GM12864 (cell line): ENCODE measurements around the gene FSTL4.

Experiments
- DNase-seq: peaks from one replicate; pipeline ENCODE4 v3.0.0-alpha.2; 2011; ENCODE audit warnings: low read depth
- H3K4me3 ChIP-seq: 2 replicates; pipeline ENCODE4 v1.5.1; 2011; ENCODE audit warnings: mild to moderate bottlenecking, low read depth, low read length, control low read depth
- CTCF ChIP-seq: IDR thresholded peaks from 2 replicates; pipeline ENCODE4 v1.5.1; 2011; ENCODE audit warnings: low read depth, mild to moderate bottlenecking, moderate library complexity, low read length, control low read depth, inconsistent platforms; ENCODE audit errors: missing control alignments

FSTL4 gene

GRCh38 chr5:133370036-133370831 lies 242.1 kb downstream of the FSTL4 start:
- H3K4me3 ChIP-seq: no peak overlapping the region
- no peak for DNase-seq
- no peak for TF ChIP-seq CTCF

GRCh38 chr5:133368916-133369783 lies 243.2 kb downstream of the FSTL4 start:
- no peak for DNase-seq
- H3K4me3 ChIP-seq: no peak overlapping the region
- no peak for TF ChIP-seq CTCF

- DNase-seq: no peak
- no peak for TF ChIP-seq CTCF
- no peak overlapping the region for H3K4me3 ChIP-seq
Measured at GRCh38 chr5:133367984-133368383, 244.4 kb downstream of the FSTL4 start.

- no peak for TF ChIP-seq CTCF
- DNase-seq: no peak
- no peak overlapping the region for H3K4me3 ChIP-seq
Measured at GRCh38 chr5:133367071-133367786, 245.1 kb downstream of the FSTL4 start.

GRCh38 chr5:133366438-133366837 lies 245.9 kb downstream of the FSTL4 start:
- no peak for DNase-seq
- TF ChIP-seq CTCF: no peak
- no peak overlapping the region for H3K4me3 ChIP-seq

GRCh38 chr5:133365738-133366137 lies 246.6 kb downstream of the FSTL4 start:
- DNase-seq: no peak

More at GRCh38 chr5:133365738-133366137, 246.6 kb downstream of the FSTL4 start:
- no peak for TF ChIP-seq CTCF
- H3K4me3 ChIP-seq: no peak overlapping the region
